Endothelial cell of umbilical vein (primary cell): Measurements from ENCODE around the gene LAMP5. TPM values are rescaled to one million over a fixed set of nuclear protein-coding genes. Genes with fewer than 3 reads are reported as not detected.

Experiments
- BruUV-seq: library from RNA; stranded (reverse); fragments of 400-500 nt; replicated peaks from 2 replicates; lab custom pipeline; 2021; lab: Mats Ljungman, UMichigan
- CTCF ChIA-PET: fragments of 300-600, 350-600 bp; sonication (Branson Sonifier 250); formaldehyde crosslinking; loops from one replicate; lab custom pipeline; 2021; ENCODE audit warnings: antibody characterized with exemption, inconsistent platforms; lab: Charles Lee
- POLR2A ChIA-PET: fragments of 300-600, 350-600 bp; sonication (Branson Sonifier 250); formaldehyde crosslinking; loops from one replicate; lab custom pipeline; 2021; ENCODE audit warnings: antibody characterized with exemption, inconsistent platforms; lab: Charles Lee
- DNase-seq: peaks from one replicate; pipeline ENCODE4 v3.0.0-alpha.2; 2011; ENCODE audit warnings: low read depth, low spot score
- FAIRE-seq: peaks from 2 replicates; lab custom pipeline; 2011; peaks lifted over from hg19 to GRCh38; lab: Jason Lieb, UNC
- H2AFZ ChIP-seq: 2 replicates; pipeline ENCODE4 v1.6.0; 2012; ENCODE audit warnings: low read depth, low read length, control low read depth, inconsistent platforms
- H3K27ac ChIP-seq: 2 replicates; pipeline ENCODE4 v1.5.1; 2011; ENCODE audit warnings: low read depth, mild to moderate bottlenecking, control low read depth, low read length, moderate library complexity; ENCODE audit not compliant: insufficient read depth
- H3K27me3 ChIP-seq, 2 experiments: 2 replicates each; pipeline versions ENCODE4 v1.6.0 to v1.6.1; 2011; ENCODE audit warnings: low read length in 2 of 2, mixed read lengths in 1 of 2; ENCODE audit not compliant: control insufficient read depth in 2 of 2, insufficient read depth in 2 of 2
- H3K36me3 ChIP-seq, 2 experiments: 2 replicates in 1 of 2; 3 replicates in 1 of 2; pipeline ENCODE4 v1.5.1; 2011; ENCODE audit warnings: low read length in 2 of 2, mild to moderate bottlenecking in 1 of 2, moderate library complexity in 1 of 2; ENCODE audit not compliant: control insufficient read depth in 2 of 2, insufficient read depth in 2 of 2; ENCODE audit errors: extremely low read depth in 1 of 2
- H3K4me1 ChIP-seq: 3 replicates; pipeline ENCODE4 v1.5.1; 2011; ENCODE audit warnings: mild to moderate bottlenecking, low read length; ENCODE audit not compliant: control insufficient read depth, insufficient read depth; ENCODE audit errors: extremely low read depth
- H3K4me2 ChIP-seq: 2 replicates; pipeline ENCODE4 v1.6.1; 2011; ENCODE audit warnings: low read length, control low read depth, mixed read lengths; ENCODE audit not compliant: insufficient read depth
- H3K4me3 ChIP-seq, 3 experiments: fragments of 200-600 bp in 1 of 3; sonication (generic), shearing (Covaris generic) in 1 of 3; replicated peaks in 1 of 3; 2 replicates each; pipeline ENCODE4 v1.5.1; 2011 to 2016; ENCODE audit warnings: control low read depth in 3 of 3, low read length in 3 of 3, mild to moderate bottlenecking in 2 of 3, inconsistent platforms in 1 of 3, low read depth in 1 of 3, moderate library complexity in 1 of 3; ENCODE audit not compliant: insufficient read depth in 1 of 3
- H3K79me2 ChIP-seq: 2 replicates; pipeline ENCODE4 v1.6.0; 2012; ENCODE audit warnings: low read length, inconsistent platforms; ENCODE audit not compliant: control insufficient read depth, insufficient read depth
- H3K9ac ChIP-seq: replicated peaks from 2 replicates; pipeline ENCODE3; 2011; ENCODE audit warnings: low read length, control low read depth; ENCODE audit not compliant: insufficient read depth; ENCODE audit errors: extremely low read depth
- H3K9me1 ChIP-seq: replicated peaks from 3 replicates; pipeline ENCODE4 v1.6.0; 2011; ENCODE audit warnings: mild to moderate bottlenecking, low read length; ENCODE audit not compliant: control insufficient read depth, insufficient read depth; ENCODE audit errors: extremely low read depth
- H3K9me3 ChIP-seq: replicated peaks from 2 replicates; pipeline ENCODE4 v1.5.1; 2012; ENCODE audit warnings: low read length, inconsistent platforms; ENCODE audit not compliant: control insufficient read depth, insufficient read depth
- H4K20me1 ChIP-seq: replicated peaks from 2 replicates; pipeline ENCODE3; 2011; ENCODE audit warnings: mild to moderate bottlenecking, low read length; ENCODE audit not compliant: control insufficient read depth, insufficient read depth; ENCODE audit errors: extremely low read depth
- CTCF ChIP-seq, 2 donors: IDR thresholded peaks; 1 replicate in 1 of 2; 2 replicates in 1 of 2; pipeline ENCODE4 v1.5.1; 2011; ENCODE audit warnings: low read length in 2 of 2, mild to moderate bottlenecking in 2 of 2, moderate library complexity in 2 of 2, control low read depth in 1 of 2, inconsistent platforms in 1 of 2, low read depth in 1 of 2; ENCODE audit not compliant: insufficient read depth in 1 of 2; ENCODE audit errors: extremely low read depth in 1 of 2
- EZH2 ChIP-seq: IDR thresholded peaks from 2 replicates; pipeline ENCODE4 v1.6.1; 2012; ENCODE audit warnings: borderline replicate concordance, low read depth, mild to moderate bottlenecking, moderate library complexity, low read length, inconsistent platforms; ENCODE audit not compliant: severe bottlenecking
- FOS ChIP-seq: IDR thresholded peaks from 2 replicates; pipeline ENCODE4 v1.6.1; 2011; ENCODE audit warnings: mild to moderate bottlenecking, low read length, moderate library complexity, borderline replicate concordance; ENCODE audit not compliant: insufficient read depth
- GATA2 ChIP-seq: IDR thresholded peaks from 2 replicates; pipeline ENCODE4 v1.7.0; 2011; ENCODE audit warnings: low read depth, mild to moderate bottlenecking, moderate library complexity, mixed read lengths, low read length; ENCODE audit not compliant: insufficient read length, insufficient read depth
- JUN ChIP-seq: IDR thresholded peaks from 2 replicates; pipeline ENCODE4 v1.6.1; 2011; ENCODE audit warnings: borderline replicate concordance, low read depth; ENCODE audit not compliant: insufficient read length, insufficient read depth
- MYC ChIP-seq: IDR thresholded peaks from one replicate; pipeline ENCODE4 v1.6.1; 2011; ENCODE audit warnings: mild to moderate bottlenecking, low read depth, low read length
- POLR2A ChIP-seq: IDR thresholded peaks from 2 replicates; pipeline ENCODE4 v1.6.1; 2012; ENCODE audit warnings: low read depth, mild to moderate bottlenecking, control low read depth, low read length
- POLR2AphosphoS5 ChIP-seq: IDR thresholded peaks from 2 replicates; pipeline ENCODE4 v1.6.1; 2012; ENCODE audit warnings: low read depth, mild to moderate bottlenecking, control low read depth, low read length, moderate library complexity; ENCODE audit not compliant: insufficient read depth
- dilution Hi-C: fragments of 300-500 bp; cut with MboI; formaldehyde crosslinking; loops from one replicate; pipeline ENCODE4 v1.15.0; 2019; ENCODE audit warnings: low sequenced_read_pairs; ENCODE audit not compliant: extremely low pct_ligation_motif_present
- intact Hi-C: fragments of 100-400 bp; cut with micrococcal nuclease; formaldehyde crosslinking; loops from one replicate; pipeline ENCODE4 v1.10.0; 2022
- polyA plus RNA-seq, 4 experiments: library from polyadenylated mRNA; depleted of rRNA in 3 of 4; stranded (reverse) in 3 of 4; unstranded in 1 of 4; fragments of >200 nt; gene quantifications; 2 replicates each; pipeline versions ENCODE4 v1.2.1 to v1.2.3, GENCODE V29; 2011 to 2012; ENCODE audit warnings: missing spikeins in 1 of 4
- total RNA-seq: library from RNA; stranded (reverse); gene quantifications from 2 replicates; pipeline ENCODE4 v1.2.3, GENCODE V29; 2021
- TF ChIP-seq, protein P1 (sequence below): IDR thresholded peaks from 2 replicates; pipeline ENCODE4 v1.6.1; 2011; ENCODE audit not compliant: insufficient read depth, insufficient read length

LAMP5 gene
- total and polyA plus RNA-seq, 2 donors (not counting 3 experiments of a cell fraction or from before 2014, with no cell fraction given), result not detected

DNA sequence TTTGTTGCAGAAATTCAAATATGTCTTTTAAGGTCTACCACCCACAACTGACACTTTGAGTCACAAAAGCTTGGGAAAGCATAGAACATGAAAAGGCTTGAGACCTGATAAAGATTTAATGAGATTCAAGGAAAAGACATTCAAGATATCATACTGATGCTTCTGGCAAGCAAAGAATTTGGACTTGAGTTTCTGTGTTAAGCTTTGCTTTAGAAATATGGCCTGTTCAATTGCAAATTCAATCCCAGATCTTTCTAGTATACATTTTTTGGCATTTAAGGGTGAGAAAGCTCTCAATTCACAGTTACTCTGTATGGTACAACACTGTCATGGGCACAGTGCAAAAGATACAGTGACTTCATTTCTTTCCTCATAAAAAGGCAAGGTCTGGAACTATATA, 38.9 kb upstream of the LAMP5 start:
- TF ChIP-seq POLR2AphosphoS5 (no peak), EZH2 (no peak), JUN (no peak), CTCF (IDR thresholded peaks at IDR 0.05; ENCODE audit: extremely low read depth in 1 of 2, insufficient read depth in 1 of 2, low read depth in 1 of 2, low read length in 2 of 2) (no peak), FOS (no peak), MYC (no peak), GATA2 (no peak), POLR2A (no peak)
- TF ChIP-seq, protein P1, sequence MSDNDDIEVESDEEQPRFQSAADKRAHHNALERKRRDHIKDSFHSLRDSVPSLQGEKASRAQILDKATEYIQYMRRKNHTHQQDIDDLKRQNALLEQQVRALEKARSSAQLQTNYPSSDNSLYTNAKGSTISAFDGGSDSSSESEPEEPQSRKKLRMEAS, result no peak
- no peak for FAIRE-seq
- dilution Hi-C loops, result no loop called here

More for the DNA sequence above, 38.9 kb upstream of the LAMP5 start:
- POLR2A ChIA-PET, result no interaction called here
- no peak overlapping the region for H3K4me3 ChIP-seq
- no peaks in the 10 kb centered on the region for H3K9me3 ChIP-seq
- CTCF ChIA-PET, result interaction anchor here (1.5 to 1.9 kb wide), 2 partner anchors 67 to 141 kb away, joined by 3 to 8 read pairs; no protein-coding TSS in a partner anchor
- H3K9ac ChIP-seq, result no peak overlapping the region
- no peaks in the 10 kb centered on the region for H3K9me1 ChIP-seq
- H3K79me2 ChIP-seq, result no peaks in the 10 kb centered on the region
- H3K4me2 ChIP-seq, result no peak overlapping the region
- intact Hi-C loops, result no loop called here
- H3K27me3 ChIP-seq, result no peaks in the 10 kb centered on the region
- no peaks in the 10 kb centered on the region for H4K20me1 ChIP-seq
- no peak for DNase-seq
- no TSS peak for BruUV-seq
- H2AFZ ChIP-seq, result no peak overlapping the region
- H3K27ac ChIP-seq, result no peak overlapping the region
- H3K36me3 ChIP-seq, result no peaks in the 10 kb centered on the region
- H3K4me1 ChIP-seq, result no peaks in the 10 kb centered on the region
